ENCODE data around the gene CCDC88A. TPM values are rescaled to one million over a fixed set of nuclear protein-coding genes. Genes with fewer than 3 reads are reported as not detected.
"Not testable (repeated sequence)": the region's sequence is repeated elsewhere in the genome, so short reads cannot be mapped to it uniquely, and the experiment has no call there.

Gene CCDC88A
- total RNA-seq, 1 donor from 2014 or later, result 86.1 TPM

- ATAC-seq (no peak), DNase-seq (no peak)
- no peaks in the 10 kb centered on the region for H3K27me3 ChIP-seq
- H3K27ac ChIP-seq, result no peak overlapping the region
- H3K4me1 ChIP-seq, result no peaks in the 10 kb centered on the region
- TF ChIP-seq CTCF (IDR thresholded peaks at IDR 0.05), result no peak
- H3K9me3 ChIP-seq, result no peaks in the 10 kb centered on the region
- intact Hi-C loops (cut with DNase I), result no loop called here
- peaks cover 4% of the 10 kb centered on the region for H3K36me3 ChIP-seq
- no peak overlapping the region for H3K4me3 ChIP-seq
Observed at GRCh38 chr2:55357164-55357563, 62.5 kb downstream of the CCDC88A start.

GRCh38 chr2:55356136-55356535 is 63.5 kb downstream of the CCDC88A start:
- H3K27ac ChIP-seq, H3K4me1 ChIP-seq: not testable (repeated sequence)

GRCh38 chr2:55355451-55355850 is 64.2 kb downstream of the CCDC88A start:
- intact Hi-C loops (cut with DNase I), result no loop called here
- H3K27me3 ChIP-seq, result no peaks in the 10 kb centered on the region
- no peak overlapping the region for H3K27ac ChIP-seq
- H3K4me1 ChIP-seq, result no peaks in the 10 kb centered on the region
- peaks cover 4% of the 10 kb centered on the region for H3K36me3 ChIP-seq
- DNase-seq (no peak), ATAC-seq (no peak)
- H3K9me3 ChIP-seq, result no peaks in the 10 kb centered on the region
- H3K4me3 ChIP-seq, result no peak overlapping the region
- TF ChIP-seq CTCF (IDR thresholded peaks at IDR 0.05), result no peak

More at GRCh38 chr2:55356136-55356535, 63.5 kb downstream of the CCDC88A start:
- intact Hi-C loops (cut with DNase I); H3K27me3 ChIP-seq; H3K9me3 ChIP-seq; H3K4me3 ChIP-seq; DNase-seq; ATAC-seq; H3K36me3 ChIP-seq: not testable (repeated sequence)

- Histone ChIP-seq H3K9me3 (no peaks in the 10 kb centered on the region), H3K4me3 (no peak overlapping the region), H3K36me3 (peaks cover 4% of the 10 kb centered on the region), H3K4me1 (no peaks in the 10 kb centered on the region), H3K27ac (no peak overlapping the region), H3K27me3 (no peaks in the 10 kb centered on the region)
- DNase-seq (no peak), ATAC-seq (no peak)
- intact Hi-C loops (cut with DNase I), result no loop called here
- no peak for TF ChIP-seq CTCF (IDR thresholded peaks at IDR 0.05)
Observed at GRCh38 chr2:55351672-55352071, 68.0 kb downstream of the CCDC88A start.

GRCh38 chr2:55345064-55345463 is 74.6 kb downstream of the CCDC88A start:
- Histone ChIP-seq H3K4me3 (no peak overlapping the region), H3K36me3 (peaks cover 4% of the 10 kb centered on the region), H3K4me1 (no peaks in the 10 kb centered on the region), H3K27ac (no peak overlapping the region), H3K27me3 (no peaks in the 10 kb centered on the region), H3K9me3 (no peaks in the 10 kb centered on the region)
- intact Hi-C loops (cut with DNase I), result no loop called here
- ATAC-seq (no peak), DNase-seq (no peak)
- no peak for TF ChIP-seq CTCF (IDR thresholded peaks at IDR 0.05)

- no peak overlapping the region for H3K27ac ChIP-seq
- H3K9me3 ChIP-seq, result no peaks in the 10 kb centered on the region
- H3K27me3 ChIP-seq, result no peaks in the 10 kb centered on the region
- no peak for TF ChIP-seq CTCF (IDR thresholded peaks at IDR 0.05)
- no peak overlapping the region for H3K4me3 ChIP-seq
- intact Hi-C loops (cut with DNase I), result no loop called here
- peaks cover 6% of the 10 kb centered on the region for H3K36me3 ChIP-seq
- no peaks in the 10 kb centered on the region for H3K4me1 ChIP-seq
- DNase-seq (no peak), ATAC-seq (no peak)
Observed at GRCh38 chr2:55338268-55338667, 81.4 kb downstream of the CCDC88A start.
